HTR-8/SVneo (cell line): ENCODE measurements around the gene TMEM91.
"Not testable (repeated sequence)": the region's sequence is repeated elsewhere in the genome, so short reads cannot be mapped to it uniquely, and the experiment has no call there.

Experiments used
- DNase-seq: peaks from one replicate; pipeline ENCODE4 v3.0.0; 2011; ENCODE audit warnings: low spot score, mixed read lengths; ENCODE audit not compliant: insufficient read length
- FAIRE-seq: peaks from 2 replicates; lab custom pipeline; 2011; peaks lifted over from hg19 to GRCh38; lab: Jason Lieb, UNC

The TMEM91 gene

GRCh38 chr19:41352609-41353465 lies 23.5 kb upstream of the TMEM91 start:
- DNase-seq (peak; percentile 71), FAIRE-seq (no peak)

- FAIRE-seq (peak; percentile 75), DNase-seq (peak; percentile 89)
Measured at GRCh38 chr19:41353466-41354342, 22.6 kb upstream of the TMEM91 start, which contains the start of gene TGFB1. TSS of gene TGFB1 (minus strand) at chr19:41353922. CDS start at chr19:41353044, 878 bp downstream.

GRCh38 chr19:41354343-41354953 lies 21.9 kb upstream of the TMEM91 start:
- DNase-seq, result no peak
- peak; percentile 46 for FAIRE-seq

GRCh38 chr19:41355035-41355434 lies 21.3 kb upstream of the TMEM91 start:
- DNase-seq (no peak), FAIRE-seq (no peak)

- no peak for FAIRE-seq
- no peak for DNase-seq
Measured at GRCh38 chr19:41355802-41356201, 20.5 kb upstream of the TMEM91 start.

GRCh38 chr19:41356984-41357739 lies 19.2 kb upstream of the TMEM91 start:
- no peak for DNase-seq
- no peak for FAIRE-seq

GRCh38 chr19:41357746-41358145 lies 18.6 kb upstream of the TMEM91 start:
- FAIRE-seq, result no peak
- DNase-seq, result no peak

- DNase-seq, result no peak
- FAIRE-seq, result no peak
Measured at GRCh38 chr19:41359741-41360140, 16.6 kb upstream of the TMEM91 start.

GRCh38 chr19:41362143-41362847 lies 14.0 kb upstream of the TMEM91 start:
- FAIRE-seq, result no peak
- no peak for DNase-seq

GRCh38 chr19:41363371-41363752 lies 13.0 kb upstream of the TMEM91 start:
- no peak for DNase-seq
- FAIRE-seq, result no peak

GRCh38 chr19:41363753-41364523 lies 12.4 kb upstream of the TMEM91 start, which contains the start of gene B9D2:
TSS of gene B9D2 (minus strand) at chr19:41364149. CDS start at chr19:41363519, 630 bp downstream.
- FAIRE-seq (peak; percentile 82), DNase-seq (peak; percentile 95)

- FAIRE-seq, result no peak
- no peak for DNase-seq
Measured at GRCh38 chr19:41364524-41365391, 11.6 kb upstream of the TMEM91 start.

GRCh38 chr19:41366089-41366488 lies 10.2 kb upstream of the TMEM91 start:
- FAIRE-seq, result no peak
- peak; percentile 12 for DNase-seq

- DNase-seq, result peak; percentile 47
- FAIRE-seq, result no peak
Measured at GRCh38 chr19:41367848-41368301, 8.5 kb upstream of the TMEM91 start.

GRCh38 chr19:41369769-41370168 lies 6.6 kb upstream of the TMEM91 start:
- no peak for DNase-seq
- FAIRE-seq, result no peak

GRCh38 chr19:41371119-41371518 lies 5.2 kb upstream of the TMEM91 start:
- not testable (repeated sequence) for FAIRE-seq, DNase-seq

- FAIRE-seq (no peak), DNase-seq (no peak)
Measured at GRCh38 chr19:41371541-41371940, 4.8 kb upstream of the TMEM91 start.
